NCI-H526 (cell line): ENCODE data around the gene EDNRA.

Experiments used
- DNase-seq, 2 experiments: peaks; one replicate each; lab custom pipeline; 2025; lab: John Stamatoyannopoulos, UW

EDNRA gene

DNA sequence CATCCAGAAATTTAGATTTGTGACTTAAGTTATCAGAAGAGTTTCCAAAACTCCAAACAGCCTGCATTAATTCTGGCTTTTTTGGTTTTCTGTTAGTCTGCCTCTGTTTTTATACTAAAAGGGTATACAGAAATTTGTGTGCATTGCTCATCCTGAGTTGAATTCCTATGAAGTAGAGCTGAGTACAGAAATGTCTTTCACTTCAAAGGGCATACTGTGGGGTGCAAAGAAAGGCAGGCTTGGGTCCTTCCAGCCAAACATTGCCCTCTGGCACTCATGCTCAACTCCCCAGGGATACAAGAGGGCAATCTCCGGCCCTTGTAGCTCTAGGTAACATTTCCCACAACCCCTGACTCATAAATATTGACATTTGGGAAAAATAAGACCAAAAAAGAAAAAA is 108.7 kb downstream of the EDNRA start:
- no peak for DNase-seq

DNA sequence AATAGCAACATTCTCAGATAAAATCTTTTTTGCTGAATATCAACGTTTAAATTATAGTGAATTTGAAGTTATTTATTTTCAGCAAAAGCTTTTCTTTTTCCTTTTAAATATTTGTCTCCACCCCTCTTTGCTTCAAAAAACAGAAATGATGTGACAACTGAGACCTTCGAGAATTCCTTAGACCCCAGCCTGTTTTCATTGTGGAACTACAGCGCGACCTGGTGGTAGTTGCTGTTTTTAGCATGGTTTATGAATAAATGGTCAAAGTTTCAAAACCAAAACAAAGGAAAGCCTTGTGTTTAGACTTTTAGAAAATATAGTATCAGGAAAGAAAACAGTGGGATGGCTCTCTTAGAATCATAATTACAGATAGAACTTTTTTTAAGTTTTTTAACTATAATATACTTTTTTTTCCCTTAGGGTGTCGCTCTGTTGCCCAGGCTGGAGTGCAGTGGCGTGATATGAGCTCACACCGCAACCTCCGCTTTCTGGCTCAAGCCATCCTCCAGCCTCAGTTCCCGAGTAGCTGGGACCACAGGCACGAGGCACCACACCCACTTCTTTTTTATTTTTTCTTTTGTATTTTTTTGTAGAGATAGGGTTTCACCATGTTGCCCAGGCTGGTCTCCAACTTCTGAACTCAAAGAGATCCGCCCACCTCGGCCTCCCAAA is 109.5 kb downstream of the EDNRA start:
- peak; percentile 17 to 50 for DNase-seq

DNA sequence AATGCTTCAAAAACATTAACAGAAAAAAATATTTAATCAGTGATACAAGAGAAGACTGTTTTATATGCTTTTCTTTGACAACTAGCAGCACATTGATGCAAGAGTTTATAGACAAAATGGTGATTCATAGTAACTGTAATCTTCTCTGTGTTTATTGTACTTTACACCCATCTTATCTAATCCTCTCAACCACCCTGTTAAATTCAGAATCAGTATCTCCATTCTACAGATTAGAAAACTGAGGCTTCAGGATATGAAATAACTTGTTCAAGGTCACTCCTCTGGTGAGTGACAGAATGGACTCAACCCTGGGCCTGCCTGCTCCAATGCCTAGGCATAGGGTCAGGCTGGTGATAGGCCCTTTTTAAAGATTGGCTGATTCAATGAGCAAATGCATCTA is 110.2 kb downstream of the EDNRA start:
- no peak for DNase-seq

DNA sequence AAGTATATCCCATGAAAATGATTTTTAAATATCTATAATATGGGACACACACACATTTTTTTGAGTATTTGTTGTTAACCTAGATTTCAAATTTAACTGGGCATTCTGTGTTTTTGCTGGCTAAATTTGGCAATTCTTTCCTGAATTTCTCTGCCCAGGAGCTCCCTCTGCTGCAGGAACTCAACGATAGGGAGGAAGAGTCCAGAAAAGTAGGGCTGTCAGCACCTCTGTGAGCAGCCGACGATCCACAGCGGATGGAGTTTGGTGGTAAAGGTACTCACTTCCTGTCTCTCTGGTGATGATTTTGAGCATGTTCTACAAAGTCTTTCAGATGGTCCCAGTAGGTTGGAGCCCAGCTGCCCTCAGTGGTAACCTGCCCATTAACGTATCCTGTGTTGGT is 113.2 kb downstream of the EDNRA start:
- DNase-seq, result no peak
